ENCODE data around the gene SRGAP1. TPM values are rescaled to one million over a fixed set of nuclear protein-coding genes. Genes with fewer than 3 reads are reported as not detected.

The SRGAP1 gene
- total RNA-seq, 1 donor from 2014 or later, result 49.3 TPM

GRCh38 chr12:64172143-64172970, 327.9 kb downstream of the SRGAP1 start:
- H3K36me3 Mint-ChIP-seq (ENCODE audit: low read depth, unreplicated experiment), result no peaks in the 10 kb centered on the region
- no peak for DNase-seq (ENCODE audit: low spot score)
- H3K9me3 Mint-ChIP-seq (ENCODE audit: unreplicated experiment), result no peaks in the 10 kb centered on the region
- H3K27me3 Mint-ChIP-seq (ENCODE audit: unreplicated experiment), result peaks cover 1% of the 10 kb centered on the region
- H3K27ac Mint-ChIP-seq (ENCODE audit: unreplicated experiment), result no peak overlapping the region
- TF ChIP-seq CTCF (IDR thresholded peaks at IDR 0.05; ENCODE audit: unreplicated experiment), result no peak
- peaks cover 18% of the 10 kb centered on the region for H3K4me1 Mint-ChIP-seq (ENCODE audit: unreplicated experiment)
- no peak overlapping the region for H3K4me3 Mint-ChIP-seq (ENCODE audit: unreplicated experiment)

DNA sequence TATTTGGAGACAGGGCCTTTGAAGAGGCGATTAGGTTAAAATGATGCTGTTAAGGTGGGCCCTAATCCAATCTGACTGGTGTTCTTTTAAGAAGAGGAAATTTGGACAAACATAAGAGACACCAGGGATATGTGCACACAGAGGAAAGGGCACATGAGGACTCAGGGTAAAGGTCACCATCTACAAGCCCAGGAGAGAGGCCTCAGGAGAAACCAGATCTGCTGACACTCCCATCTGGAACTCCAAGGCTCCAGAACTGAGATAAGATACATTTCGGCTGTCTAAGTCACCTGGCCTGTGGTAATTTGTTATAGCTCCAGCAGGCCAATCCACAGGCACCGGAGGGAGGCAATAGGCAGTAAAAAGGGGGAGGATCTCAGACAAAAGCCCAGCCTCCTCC, 329.0 kb downstream of the SRGAP1 start:
- Mint-ChIP-seq H3K9me3 (ENCODE audit: unreplicated experiment) (no peaks in the 10 kb centered on the region), H3K4me1 (ENCODE audit: unreplicated experiment) (peaks cover 18% of the 10 kb centered on the region), H3K4me3 (ENCODE audit: unreplicated experiment) (no peak overlapping the region), H3K27me3 (ENCODE audit: unreplicated experiment) (peaks cover 1% of the 10 kb centered on the region), H3K36me3 (ENCODE audit: low read depth, unreplicated experiment) (no peaks in the 10 kb centered on the region), H3K27ac (ENCODE audit: unreplicated experiment) (no peak overlapping the region)
- DNase-seq (ENCODE audit: low spot score), result no peak
- no peak for TF ChIP-seq CTCF (IDR thresholded peaks at IDR 0.05; ENCODE audit: unreplicated experiment)

GRCh38 chr12:64175254-64175945, 330.9 kb downstream of the SRGAP1 start:
- no peak for DNase-seq (ENCODE audit: low spot score)
- Mint-ChIP-seq H3K36me3 (ENCODE audit: low read depth, unreplicated experiment) (no peaks in the 10 kb centered on the region), H3K27me3 (ENCODE audit: unreplicated experiment) (no peaks in the 10 kb centered on the region), H3K4me3 (ENCODE audit: unreplicated experiment) (no peak overlapping the region), H3K9me3 (ENCODE audit: unreplicated experiment) (no peaks in the 10 kb centered on the region), H3K27ac (ENCODE audit: unreplicated experiment) (no peak overlapping the region), H3K4me1 (ENCODE audit: unreplicated experiment) (peaks cover 12% of the 10 kb centered on the region)
- no peak for TF ChIP-seq CTCF (IDR thresholded peaks at IDR 0.05; ENCODE audit: unreplicated experiment)

- no peak for TF ChIP-seq CTCF (IDR thresholded peaks at IDR 0.05; ENCODE audit: unreplicated experiment)
- H3K27me3 Mint-ChIP-seq (ENCODE audit: unreplicated experiment), result no peaks in the 10 kb centered on the region
- no peak overlapping the region for H3K27ac Mint-ChIP-seq (ENCODE audit: unreplicated experiment)
- no peak overlapping the region for H3K4me3 Mint-ChIP-seq (ENCODE audit: unreplicated experiment)
- no peak for DNase-seq (ENCODE audit: low spot score)
- no peaks in the 10 kb centered on the region for H3K9me3 Mint-ChIP-seq (ENCODE audit: unreplicated experiment)
- H3K36me3 Mint-ChIP-seq (ENCODE audit: low read depth, unreplicated experiment), result no peaks in the 10 kb centered on the region
- H3K4me1 Mint-ChIP-seq (ENCODE audit: unreplicated experiment), result peaks cover 22% of the 10 kb centered on the region
Measured at GRCh38 chr12:64177001-64177400, 332.5 kb downstream of the SRGAP1 start.

DNA sequence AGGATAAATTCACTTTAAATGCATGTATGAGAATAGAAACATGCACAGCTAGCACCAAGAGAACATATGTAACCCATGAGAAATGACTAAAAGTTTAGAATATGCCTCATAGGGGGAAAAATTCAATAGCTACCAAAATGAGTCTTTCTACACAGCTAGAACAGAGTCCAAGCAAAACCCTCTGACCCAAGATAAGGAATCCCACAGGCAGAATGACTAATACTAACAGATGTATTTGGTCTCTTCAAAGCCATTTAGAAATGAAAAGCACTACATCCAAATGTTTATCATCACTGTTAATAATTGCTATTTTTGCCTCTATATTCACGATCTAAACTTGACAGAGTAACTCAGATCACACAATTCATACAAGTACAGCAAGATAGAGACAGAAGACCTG, 333.6 kb downstream of the SRGAP1 start:
- Mint-ChIP-seq H3K4me3 (ENCODE audit: unreplicated experiment) (no peak overlapping the region), H3K27ac (ENCODE audit: unreplicated experiment) (no peak overlapping the region), H3K9me3 (ENCODE audit: unreplicated experiment) (no peaks in the 10 kb centered on the region), H3K27me3 (ENCODE audit: unreplicated experiment) (peaks cover 2% of the 10 kb centered on the region), H3K4me1 (ENCODE audit: unreplicated experiment) (peaks cover 22% of the 10 kb centered on the region), H3K36me3 (ENCODE audit: low read depth, unreplicated experiment) (no peaks in the 10 kb centered on the region)
- DNase-seq (ENCODE audit: low spot score), result no peak
- no peak for TF ChIP-seq CTCF (IDR thresholded peaks at IDR 0.05; ENCODE audit: unreplicated experiment)

Data from endothelial cell (in vitro differentiated cells).